ENCODE results near the gene NRCAM. TPM values are rescaled to one million over a fixed set of nuclear protein-coding genes. Genes with fewer than 3 reads are reported as not detected.

NRCAM gene
- polyA plus RNA-seq, 2 of the 4 experiments (the other 2 are of a cell fraction): 129 to 210 TPM

- Histone ChIP-seq H3K4me3 (no peak overlapping the region), H3K4me2 (no peak overlapping the region), H3K27ac (peak overlapping the region in 1 of 2 experiments; percentile 55; a peak in 4 of 6 replicates), H3K4me1 (peaks cover 52% of the 10 kb centered on the region), H3K9me3 (no peaks in the 10 kb centered on the region)
- WGBS (ENCODE audit: missing lambda C conversion rate): 88% methylated on average over 1 of the region's 1 CpG
- ChIA-PET POLR2A (no interaction called here), CTCF (no interaction called here)
- TF ChIP-seq MAX (IDR thresholded peaks at IDR 0.05) (no peak), POLR2A (IDR thresholded peaks at IDR 0.05; ENCODE audit: low read length) (no peak), ESRRA (IDR thresholded peaks at IDR 0.05; ENCODE audit: borderline replicate concordance, low read length) (no peak), CBX2 (IDR thresholded peaks at IDR 0.05; ENCODE audit: borderline replicate concordance, low read depth) (no peak), RNF2 (IDR thresholded peaks at IDR 0.05; ENCODE audit: borderline replicate concordance, low read depth) (no peak), ATOH8 (CRISPR knock-in tag; IDR thresholded peaks at IDR 0.05; ENCODE audit: low read depth) (no peak), TFCP2L1 (CRISPR knock-in tag; IDR thresholded peaks at IDR 0.05) (no peak), MAFK (IDR thresholded peaks at IDR 0.05; ENCODE audit: partially characterized antibody) (no peak), TP53 (CRISPR knock-in tag; IDR thresholded peaks at IDR 0.05) (no peak), ELK1 (IDR thresholded peaks at IDR 0.05; ENCODE audit: low read depth, low read length) (no peak), BHLHE40 (IDR thresholded peaks at IDR 0.05; ENCODE audit: low read depth, low read length) (no peak), CTCF (IDR thresholded peaks at IDR 0.05) (no peak), MAZ (IDR thresholded peaks at IDR 0.05; ENCODE audit: borderline replicate concordance, low read depth, low read length) (no peak), CBX8 (IDR thresholded peaks at IDR 0.05) (no peak), EHMT2 (IDR thresholded peaks at IDR 0.05; ENCODE audit: low read depth) (no peak)
- TF ChIP-seq, protein P1, sequence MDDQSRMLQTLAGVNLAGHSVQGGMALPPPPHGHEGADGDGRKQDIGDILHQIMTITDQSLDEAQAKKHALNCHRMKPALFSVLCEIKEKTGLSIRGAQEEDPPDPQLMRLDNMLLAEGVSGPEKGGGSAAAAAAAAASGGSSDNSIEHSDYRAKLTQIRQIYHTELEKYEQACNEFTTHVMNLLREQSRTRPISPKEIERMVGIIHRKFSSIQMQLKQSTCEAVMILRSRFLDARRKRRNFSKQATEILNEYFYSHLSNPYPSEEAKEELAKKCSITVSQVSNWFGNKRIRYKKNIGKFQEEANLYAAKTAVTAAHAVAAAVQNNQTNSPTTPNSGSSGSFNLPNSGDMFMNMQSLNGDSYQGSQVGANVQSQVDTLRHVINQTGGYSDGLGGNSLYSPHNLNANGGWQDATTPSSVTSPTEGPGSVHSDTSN (IDR thresholded peaks at IDR 0.05): no peak
- ATAC-seq (peak; percentile 17 to 26; a peak in 1 of 6 replicates), DNase-seq (ENCODE audit: low read depth in 1 of 2, low spot score in 1 of 2) (no peak), FAIRE-seq (no peak)
These were observed 255.9 kb downstream of the NRCAM start for GRCh38 chr7:108200326-108200725.

DNA sequence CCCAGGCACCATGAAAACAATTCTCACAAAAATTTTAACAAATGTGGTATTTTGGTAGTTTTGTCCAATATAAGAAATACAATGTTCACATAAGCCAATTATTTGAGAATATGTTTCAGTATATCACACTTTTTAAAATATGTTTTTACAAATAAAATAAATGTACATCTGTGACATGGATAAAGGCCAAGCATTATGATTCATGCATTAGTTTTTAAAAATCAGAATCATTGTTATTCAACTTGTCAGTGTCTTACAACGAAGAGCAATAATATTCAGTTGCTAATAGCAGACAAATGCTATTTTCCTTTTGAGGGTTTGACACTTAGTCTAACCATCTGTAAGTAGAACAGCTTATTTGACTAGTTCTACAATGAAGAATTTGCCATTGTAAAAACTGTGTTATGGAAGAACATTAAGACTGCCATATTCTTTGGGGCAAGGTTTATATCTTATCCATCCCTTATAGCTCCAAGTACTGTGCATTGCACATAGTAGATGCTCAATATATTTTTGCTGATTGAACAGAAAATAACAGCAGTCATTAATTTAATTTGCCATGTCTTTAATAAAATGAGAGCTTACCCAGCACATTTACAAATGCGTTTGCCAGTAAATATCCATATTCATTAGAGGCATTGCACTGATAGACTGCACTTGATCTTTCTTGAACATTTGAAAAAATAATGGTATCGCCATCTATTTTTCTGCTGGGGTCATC is 258.7 kb downstream of the NRCAM start:
- no peak overlapping the region for H3K4me3 ChIP-seq
- H3K9me3 ChIP-seq: 0 out of 3 replicates have a peak, but pooled peaks cover 3% of the 10 kb centered on the region
- ChIA-PET POLR2A (no interaction called here), CTCF (no interaction called here)
- no peak overlapping the region for H3K4me2 ChIP-seq
- ATAC-seq (no peak), FAIRE-seq (no peak), DNase-seq (ENCODE audit: low read depth in 1 of 2, low spot score in 1 of 2) (no peak)
- H3K27ac ChIP-seq: no peak overlapping the region; a peak in 1 of 6 replicates
- H3K4me1 ChIP-seq: peaks cover 43% of the 10 kb centered on the region
- 94% methylated on average over 3 of the region's 3 CpGs for WGBS (ENCODE audit: missing lambda C conversion rate)
- no peak for TF ChIP-seq CEBPB (IDR thresholded peaks at IDR 0.05)
- TF ChIP-seq MAFK (IDR thresholded peaks at IDR 0.05; ENCODE audit: partially characterized antibody): peak; percentile 87

DNA sequence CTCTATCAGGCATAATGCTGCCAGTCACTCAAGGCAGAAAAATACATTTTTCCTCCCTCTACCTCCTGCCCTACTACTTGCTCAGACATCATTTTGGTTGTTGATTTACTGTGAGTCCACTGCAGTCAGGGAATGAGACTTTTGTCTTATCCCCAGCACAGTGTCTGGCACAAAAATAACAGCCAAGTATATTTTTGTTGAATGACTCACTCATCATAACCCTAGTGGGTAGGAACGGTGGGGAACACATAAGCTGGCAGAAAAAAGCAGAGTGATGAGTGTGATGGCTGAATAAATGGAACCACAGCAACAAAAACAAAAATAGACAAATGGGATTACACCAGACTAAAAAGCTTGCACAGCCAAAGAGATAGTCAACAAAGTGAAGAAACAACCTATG is 260.2 kb downstream of the NRCAM start:
- CTCF ChIA-PET: interaction anchor here (0.7 kb wide), 1 partner anchor 173 kb away, joined by 3 read pairs; no protein-coding TSS in a partner anchor
- TF ChIP-seq, protein P2, sequence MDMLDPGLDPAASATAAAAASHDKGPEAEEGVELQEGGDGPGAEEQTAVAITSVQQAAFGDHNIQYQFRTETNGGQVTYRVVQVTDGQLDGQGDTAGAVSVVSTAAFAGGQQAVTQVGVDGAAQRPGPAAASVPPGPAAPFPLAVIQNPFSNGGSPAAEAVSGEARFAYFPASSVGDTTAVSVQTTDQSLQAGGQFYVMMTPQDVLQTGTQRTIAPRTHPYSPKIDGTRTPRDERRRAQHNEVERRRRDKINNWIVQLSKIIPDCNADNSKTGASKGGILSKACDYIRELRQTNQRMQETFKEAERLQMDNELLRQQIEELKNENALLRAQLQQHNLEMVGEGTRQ (IDR thresholded peaks at IDR 0.05): no peak
- TF ChIP-seq EHF (CRISPR knock-in tag; IDR thresholded peaks at IDR 0.05) (no peak), ATOH8 (CRISPR knock-in tag; IDR thresholded peaks at IDR 0.05; ENCODE audit: low read depth) (no peak)

More for the DNA sequence above, 260.2 kb downstream of the NRCAM start:
- Histone ChIP-seq H3K27ac (peak overlapping the region; percentile 2 to 10; a peak in 3 of 6 replicates), H3K4me1 (peaks cover 28% of the 10 kb centered on the region), H3K9me3 (0 out of 3 replicates have a peak, but pooled peaks cover 3% of the 10 kb centered on the region), H3K4me2 (peak overlapping the region; percentile 5; the same call in 1 of the 3 replicates), H3K4me3 (no peak overlapping the region)
- 15% methylated on average over 1 of the region's 1 CpG for WGBS (ENCODE audit: missing lambda C conversion rate)
- ATAC-seq (no peak; a peak in 1 of 6 replicates), FAIRE-seq (no peak), DNase-seq (ENCODE audit: low read depth in 1 of 2, low spot score in 1 of 2) (no peak)
- POLR2A ChIA-PET: no interaction called here
